Measurements from ENCODE around the gene SLC6A13.

GRCh38 chr12:171276-171675 is 91.4 kb downstream of the SLC6A13 start:
- TF ChIP-seq SNAI2 (CRISPR knock-in tag; IDR thresholded peaks at IDR 0.05) = no peak
- TF ChIP-seq PATZ1 (CRISPR knock-in tag; IDR thresholded peaks at IDR 0.05; ENCODE audit: borderline replicate concordance) = no peak
- TF ChIP-seq CREB5 (CRISPR knock-in tag; IDR thresholded peaks at IDR 0.05; ENCODE audit: low read depth) = no peak

Data from SK-N-SH treated with all-trans-retinoic acid at 6 μM for 48 hours (cell line).